Caco-2 (cell line): Measurements from ENCODE around the gene KSR2. TPM values are rescaled to one million over a fixed set of nuclear protein-coding genes. Genes with fewer than 3 reads are reported as not detected.
"Not testable (repeated sequence)": the region's sequence is repeated elsewhere in the genome, so short reads cannot be mapped to it uniquely, and the experiment has no call there.

Experiments used
- BruUV-seq: library from RNA; stranded (reverse); fragments of 400-500 nt; replicated peaks from 2 replicates; lab custom pipeline; 2021; lab: Mats Ljungman, UMichigan
- CTCF ChIA-PET: fragments of 300-600 bp; sonication (Branson Sonifier 250); formaldehyde crosslinking; loops from one replicate; lab custom pipeline; 2022; ENCODE audit warnings: antibody characterized with exemption; lab: Charles Lee
- POLR2A ChIA-PET: fragments of 300-600 bp; sonication (Branson Sonifier 250); formaldehyde crosslinking; loops from one replicate; lab custom pipeline; 2022; ENCODE audit warnings: antibody characterized with exemption; lab: Charles Lee
- DNase-seq, 2 experiments: peaks; one replicate each; pipeline versions ENCODE4 v3.0.0 to v3.0.0-alpha.2; 2020 to 2022
- H3K27me3 ChIP-seq: replicated peaks from 2 replicates; pipeline ENCODE4 v1.6.0; 2011; ENCODE audit warnings: low read length; ENCODE audit not compliant: control insufficient read depth, insufficient read depth
- H3K36me3 ChIP-seq: 2 replicates; pipeline ENCODE4 v1.5.1; 2011; ENCODE audit warnings: low read length; ENCODE audit not compliant: control insufficient read depth, insufficient read depth
- H3K4me1 ChIP-seq: fragments of 250-450 bp; sonication (Bioruptor Pico); 2 replicates; pipeline ENCODE4 v1.5.1; 2020; ENCODE audit warnings: mild to moderate bottlenecking
- H3K4me3 ChIP-seq: 2 replicates; pipeline ENCODE4 v1.5.1; 2011; ENCODE audit warnings: low read depth, mild to moderate bottlenecking, control low read depth, low read length
- H3K9me3 ChIP-seq: fragments of 250-450 bp; sonication (Bioruptor Pico); 2 replicates; pipeline ENCODE4 v1.5.1; 2020; ENCODE audit warnings: mild to moderate bottlenecking, moderate library complexity
- H3K27ac Mint-ChIP-seq: one replicate; pipeline ENCODE4 v1.8.0; 2022; ENCODE audit warnings: mixed read lengths; ENCODE audit not compliant: unreplicated experiment
- H3K27me3 Mint-ChIP-seq: one replicate; pipeline ENCODE4 v1.8.0; 2022; ENCODE audit warnings: mixed read lengths; ENCODE audit not compliant: insufficient read depth, unreplicated experiment
- H3K36me3 Mint-ChIP-seq: one replicate; pipeline ENCODE4 v1.8.0; 2022; ENCODE audit warnings: mild to moderate bottlenecking, mixed read lengths; ENCODE audit not compliant: insufficient read depth, unreplicated experiment
- H3K4me1 Mint-ChIP-seq: one replicate; pipeline ENCODE4 v1.8.0; 2022; ENCODE audit warnings: low read depth, mixed read lengths; ENCODE audit not compliant: unreplicated experiment
- H3K4me3 Mint-ChIP-seq: one replicate; pipeline ENCODE4 v1.8.0; 2022; ENCODE audit warnings: mild to moderate bottlenecking, moderate library complexity, mixed read lengths; ENCODE audit not compliant: unreplicated experiment
- H3K9me3 Mint-ChIP-seq: one replicate; pipeline ENCODE4 v1.8.0; 2022; ENCODE audit warnings: mixed read lengths; ENCODE audit not compliant: unreplicated experiment
- intact Hi-C: fragments of 100-400 bp; cut with micrococcal nuclease; formaldehyde crosslinking; loops from one replicate; pipeline ENCODE4 v1.10.0; 2022; ENCODE audit not compliant: unreplicated experiment
- total RNA-seq: library from RNA; stranded (reverse); gene quantifications from 2 replicates; pipeline ENCODE4 v1.2.3, GENCODE V29; 2022
- TF ChIP-seq, protein P1 (sequence below), 2 experiments: fragments of 200-600 bp in 1 of 2; IDR thresholded peaks; 1 replicate in 1 of 2; 2 replicates in 1 of 2; pipeline versions ENCODE4 v1.5.1 to v1.8.0; 2011 to 2022; ENCODE audit warnings: antibody characterized with exemption in 1 of 2, control low read depth in 1 of 2, inconsistent platforms in 1 of 2, low read depth in 1 of 2, low read length in 1 of 2, mild to moderate bottlenecking in 1 of 2, moderate library complexity in 1 of 2; ENCODE audit not compliant: insufficient read depth in 1 of 2, severe bottlenecking in 1 of 2, unreplicated experiment in 1 of 2

KSR2 gene
- total RNA-seq, 1 experiment from 2014 or later = 0.66 TPM

DNA sequence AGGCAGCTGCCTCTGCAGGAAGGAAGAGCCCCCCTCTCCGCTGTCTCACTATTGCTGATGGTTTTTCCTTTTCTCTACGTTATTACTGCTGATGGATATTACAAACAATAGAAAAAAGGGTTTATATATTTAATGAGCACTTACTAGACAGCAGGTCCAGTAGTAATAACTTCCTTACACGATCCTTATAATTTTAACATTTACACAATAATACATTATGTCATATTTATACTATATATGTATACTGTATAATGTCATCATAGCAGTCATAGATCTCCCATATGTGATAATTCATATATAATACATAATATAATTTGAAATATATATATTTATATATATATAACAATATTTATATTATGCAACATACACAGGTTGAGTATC, 92.4 kb downstream of the KSR2 start:
- Mint-ChIP-seq H3K9me3 (no peaks in the 10 kb centered on the region), H3K36me3 (peaks cover 6% of the 10 kb centered on the region), H3K4me3 (no peak overlapping the region), H3K4me1 (no peaks in the 10 kb centered on the region), H3K27ac (no peak overlapping the region), H3K27me3 (no peaks in the 10 kb centered on the region)
- H3K4me1 ChIP-seq = no peaks in the 10 kb centered on the region
- ChIA-PET CTCF (no interaction called here), POLR2A (no interaction called here)
- TF ChIP-seq, protein P1, sequence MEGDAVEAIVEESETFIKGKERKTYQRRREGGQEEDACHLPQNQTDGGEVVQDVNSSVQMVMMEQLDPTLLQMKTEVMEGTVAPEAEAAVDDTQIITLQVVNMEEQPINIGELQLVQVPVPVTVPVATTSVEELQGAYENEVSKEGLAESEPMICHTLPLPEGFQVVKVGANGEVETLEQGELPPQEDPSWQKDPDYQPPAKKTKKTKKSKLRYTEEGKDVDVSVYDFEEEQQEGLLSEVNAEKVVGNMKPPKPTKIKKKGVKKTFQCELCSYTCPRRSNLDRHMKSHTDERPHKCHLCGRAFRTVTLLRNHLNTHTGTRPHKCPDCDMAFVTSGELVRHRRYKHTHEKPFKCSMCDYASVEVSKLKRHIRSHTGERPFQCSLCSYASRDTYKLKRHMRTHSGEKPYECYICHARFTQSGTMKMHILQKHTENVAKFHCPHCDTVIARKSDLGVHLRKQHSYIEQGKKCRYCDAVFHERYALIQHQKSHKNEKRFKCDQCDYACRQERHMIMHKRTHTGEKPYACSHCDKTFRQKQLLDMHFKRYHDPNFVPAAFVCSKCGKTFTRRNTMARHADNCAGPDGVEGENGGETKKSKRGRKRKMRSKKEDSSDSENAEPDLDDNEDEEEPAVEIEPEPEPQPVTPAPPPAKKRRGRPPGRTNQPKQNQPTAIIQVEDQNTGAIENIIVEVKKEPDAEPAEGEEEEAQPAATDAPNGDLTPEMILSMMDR (IDR thresholded peaks at IDR 0.05; ENCODE audit: insufficient read depth in 1 of 2, low read depth in 1 of 2, low read length in 1 of 2, severe bottlenecking in 1 of 2, unreplicated experiment in 1 of 2) = no peak
- no peaks in the 10 kb centered on the region for H3K27me3 ChIP-seq
- H3K36me3 ChIP-seq = no peaks in the 10 kb centered on the region
- DNase-seq = no peak
- H3K4me3 ChIP-seq = no peak overlapping the region
- no peaks in the 10 kb centered on the region for H3K9me3 ChIP-seq
- no TSS peak for BruUV-seq
- intact Hi-C loops = loop anchor here (5.0 kb wide), 1 partner anchor 136 kb away; no protein-coding TSS in a partner anchor

DNA sequence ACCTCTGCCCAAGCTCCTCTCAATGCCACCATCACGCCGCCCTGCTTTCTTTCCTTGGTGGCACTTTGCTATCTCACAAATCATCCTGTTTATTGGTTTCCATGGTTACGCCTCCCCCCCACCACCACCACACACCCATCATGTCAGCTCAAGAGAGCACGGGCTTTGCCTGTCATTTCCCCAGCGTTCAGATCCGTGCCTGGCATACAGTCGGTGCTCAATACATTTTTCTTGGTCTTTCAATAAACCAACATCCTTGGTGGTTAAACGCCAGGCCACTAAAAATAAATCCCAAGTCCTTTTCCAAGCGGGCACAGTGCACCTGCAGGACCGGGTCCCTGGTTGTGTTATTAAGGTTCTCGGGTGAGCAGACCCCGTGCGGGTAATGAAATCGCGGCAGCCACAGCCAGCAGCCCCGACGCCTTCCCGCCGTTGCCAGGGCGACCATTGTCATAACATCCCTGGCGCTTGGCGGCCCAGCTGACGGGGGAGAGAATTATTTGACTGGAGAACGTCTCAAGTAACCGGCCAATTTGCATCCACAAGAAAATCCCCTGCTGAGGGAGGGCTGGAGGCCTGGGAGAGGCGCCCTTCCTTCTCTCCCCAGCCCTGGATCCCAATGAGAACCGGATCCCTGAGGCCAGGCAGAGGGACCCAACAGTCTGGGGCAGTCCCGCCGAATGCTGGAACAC, 92.9 kb downstream of the KSR2 start:
- Mint-ChIP-seq H3K4me3 (no peak overlapping the region), H3K27me3 (no peaks in the 10 kb centered on the region), H3K4me1 (no peaks in the 10 kb centered on the region), H3K36me3 (peaks cover 6% of the 10 kb centered on the region), H3K27ac (no peak overlapping the region), H3K9me3 (no peaks in the 10 kb centered on the region)
- H3K4me3 ChIP-seq = no peak overlapping the region
- no peaks in the 10 kb centered on the region for H3K4me1 ChIP-seq
- intact Hi-C loops = loop anchor here (5.0 kb wide), 1 partner anchor 136 kb away; no protein-coding TSS in a partner anchor
- no TSS peak for BruUV-seq
- no peaks in the 10 kb centered on the region for H3K9me3 ChIP-seq
- no peaks in the 10 kb centered on the region for H3K27me3 ChIP-seq
- TF ChIP-seq, protein P1 (IDR thresholded peaks at IDR 0.05; ENCODE audit: insufficient read depth in 1 of 2, low read depth in 1 of 2, low read length in 1 of 2, severe bottlenecking in 1 of 2, unreplicated experiment in 1 of 2) = no peak
- no peak for DNase-seq
- ChIA-PET POLR2A (interaction anchor here (0.5 kb wide), 1 partner anchor 1328 kb away, joined by 3 read pairs; no protein-coding TSS in a partner anchor), CTCF (interaction anchor here (0.6 to 1.8 kb wide), 2 partner anchors 159 to 377 kb away, joined by 5 to 23 read pairs; no protein-coding TSS in a partner anchor)
- H3K36me3 ChIP-seq = no peaks in the 10 kb centered on the region

DNA sequence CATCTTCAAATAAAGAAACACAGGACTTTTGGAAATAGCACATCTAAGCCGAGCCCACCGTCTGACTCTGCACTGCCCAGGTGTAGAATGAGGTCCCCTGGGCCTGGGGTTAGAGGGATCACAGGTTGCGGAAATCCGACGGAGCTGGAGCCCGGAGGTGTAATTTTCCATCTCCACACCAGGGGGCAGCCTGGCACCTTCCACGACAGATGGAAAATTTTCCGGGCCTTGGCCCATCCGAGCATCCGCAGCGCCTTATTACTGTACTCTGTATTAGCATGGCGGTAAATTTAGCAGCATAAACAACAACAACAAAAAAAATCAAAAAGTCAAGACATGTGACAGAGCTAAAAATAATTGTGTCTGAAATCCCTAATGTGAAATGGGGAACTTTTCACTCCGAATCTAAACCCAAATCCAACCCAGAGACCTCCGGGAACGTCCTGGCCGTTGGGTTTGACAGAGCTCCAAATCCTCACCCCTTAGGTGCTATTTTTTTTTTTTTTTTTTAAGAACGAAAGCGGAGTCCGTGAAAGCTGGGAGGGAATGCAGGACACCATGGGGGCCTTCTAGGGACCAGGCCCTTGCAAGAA, 93.9 kb downstream of the KSR2 start:
- Mint-ChIP-seq H3K27me3 (no peaks in the 10 kb centered on the region), H3K4me1 (no peaks in the 10 kb centered on the region), H3K4me3 (no peak overlapping the region), H3K9me3 (no peaks in the 10 kb centered on the region), H3K27ac (no peak overlapping the region), H3K36me3 (peaks cover 6% of the 10 kb centered on the region)
- Histone ChIP-seq H3K4me3 (no peak overlapping the region), H3K9me3 (no peaks in the 10 kb centered on the region), H3K27me3 (no peaks in the 10 kb centered on the region), H3K4me1 (no peaks in the 10 kb centered on the region), H3K36me3 (no peaks in the 10 kb centered on the region)
- DNase-seq = peak; percentile 67 to 82
- TF ChIP-seq, protein P1 (IDR thresholded peaks at IDR 0.05; ENCODE audit: insufficient read depth in 1 of 2, low read depth in 1 of 2, low read length in 1 of 2, severe bottlenecking in 1 of 2, unreplicated experiment in 1 of 2) = peak; percentile 82 to 96
- BruUV-seq = no TSS peak
- ChIA-PET CTCF (interaction anchor here (0.5 to 1.8 kb wide), 10 partner anchors 17 to 1354 kb away, joined by 3 to 23 read pairs (median 4); no protein-coding TSS in a partner anchor), POLR2A (interaction anchor here (0.5 to 0.7 kb wide), 2 partner anchors 189 to 262 kb away, joined by 3 to 4 read pairs; no protein-coding TSS in a partner anchor)
- intact Hi-C loops = loop anchor here (1.0 to 5.0 kb wide), 2 partner anchors 137 to 159 kb away; no protein-coding TSS in a partner anchor

DNA sequence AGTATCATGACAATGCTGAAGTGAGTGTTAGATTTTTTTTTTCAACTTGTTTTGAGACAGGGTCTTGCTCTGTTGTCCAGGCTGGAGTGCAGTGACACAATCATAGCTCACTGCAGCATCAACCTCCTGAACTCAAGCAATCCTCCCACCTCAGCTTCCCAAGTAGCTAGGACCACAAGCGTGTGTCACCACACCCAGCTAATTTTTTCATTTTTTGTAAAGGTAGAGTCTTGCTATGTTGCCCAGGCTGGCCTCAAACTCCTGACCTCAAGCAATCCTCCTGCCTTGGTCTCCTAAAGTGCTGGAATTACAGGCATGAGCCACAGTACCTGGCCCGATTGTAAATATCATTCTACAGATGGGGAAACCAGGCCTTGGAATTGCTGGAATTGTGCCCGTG, 94.6 kb downstream of the KSR2 start:
- H3K4me1 Mint-ChIP-seq, H3K27me3 ChIP-seq, BruUV-seq, DNase-seq, H3K9me3 Mint-ChIP-seq, H3K36me3 Mint-ChIP-seq, H3K36me3 ChIP-seq, H3K4me3 Mint-ChIP-seq, POLR2A ChIA-PET, H3K4me1 ChIP-seq, H3K4me3 ChIP-seq, H3K9me3 ChIP-seq, H3K27ac Mint-ChIP-seq, H3K27me3 Mint-ChIP-seq: not testable (repeated sequence)
- CTCF ChIA-PET = interaction anchor here (0.5 to 1.8 kb wide), 10 partner anchors 16 to 1355 kb away, joined by 3 to 23 read pairs (median 4); no protein-coding TSS in a partner anchor
- intact Hi-C loops = loop anchor here (1.0 kb wide), 1 partner anchor 160 kb away; no protein-coding TSS in a partner anchor
